HG03439 (cell line): Measurements from ENCODE around the gene TUT4.

ENCODE experiments used
- ATAC-seq: cut with Tn5 transposase; IDR thresholded peaks from one replicate; pipeline ENCODE4 v1.9.1; 2021; ENCODE audit warnings: mild to moderate bottlenecking, moderate library complexity; ENCODE audit not compliant: unreplicated experiment

Gene TUT4

GRCh38 chr1:52476943-52477342 lies 75.9 kb downstream of the TUT4 start:
- ATAC-seq, result no peak

- no peak for ATAC-seq
Observed at GRCh38 chr1:52474807-52475206, 78.1 kb downstream of the TUT4 start.

- no peak for ATAC-seq
Observed at GRCh38 chr1:52473039-52473438, 79.9 kb downstream of the TUT4 start.

GRCh38 chr1:52472384-52472783 lies 80.5 kb downstream of the TUT4 start:
- no peak for ATAC-seq

GRCh38 chr1:52469108-52469507 lies 83.8 kb downstream of the TUT4 start:
- no peak for ATAC-seq

- ATAC-seq, result no peak
Observed at GRCh38 chr1:52463891-52464290, 89.0 kb downstream of the TUT4 start.

GRCh38 chr1:52461821-52462220 lies 91.1 kb downstream of the TUT4 start:
- ATAC-seq, result no peak

GRCh38 chr1:52460694-52461093 lies 92.2 kb downstream of the TUT4 start:
- no peak for ATAC-seq

GRCh38 chr1:52455686-52456085 lies 97.2 kb downstream of the TUT4 start:
- ATAC-seq, result no peak

- ATAC-seq, result no peak
Observed at GRCh38 chr1:52454779-52455178, 98.1 kb downstream of the TUT4 start.

GRCh38 chr1:52454127-52454526 lies 98.8 kb downstream of the TUT4 start:
- ATAC-seq, result no peak

GRCh38 chr1:52444463-52444862 lies 108.4 kb downstream of the TUT4 start:
- ATAC-seq, result no peak

GRCh38 chr1:52439976-52440375 lies 112.9 kb downstream of the TUT4 start:
- no peak for ATAC-seq

GRCh38 chr1:52436817-52437216 lies 116.1 kb downstream of the TUT4 start:
- ATAC-seq, result no peak

GRCh38 chr1:52435650-52436049 lies 117.2 kb downstream of the TUT4 start:
- no peak for ATAC-seq

- no peak for ATAC-seq
Observed at GRCh38 chr1:52435211-52435610, 117.7 kb downstream of the TUT4 start.

GRCh38 chr1:52432807-52433206 lies 120.1 kb downstream of the TUT4 start:
- no peak for ATAC-seq

GRCh38 chr1:52427152-52427551 lies 125.7 kb downstream of the TUT4 start:
- no peak for ATAC-seq

GRCh38 chr1:52426371-52426770 lies 126.5 kb downstream of the TUT4 start:
- no peak for ATAC-seq

GRCh38 chr1:52424813-52425212 lies 128.1 kb downstream of the TUT4 start:
- no peak for ATAC-seq

GRCh38 chr1:52424231-52424636 lies 128.7 kb downstream of the TUT4 start:
- ATAC-seq, result no peak

- no peak for ATAC-seq
Observed at GRCh38 chr1:52423771-52424170, 129.1 kb downstream of the TUT4 start.

- ATAC-seq, result no peak
Observed at GRCh38 chr1:52423055-52423454, 129.8 kb downstream of the TUT4 start.

- no peak for ATAC-seq
Observed at GRCh38 chr1:52420713-52421112, 132.2 kb downstream of the TUT4 start.
